GM12865 (cell line): ENCODE measurements around the gene SPATS2L.

Experiments used
- DNase-seq: peaks from one replicate; pipeline ENCODE4 v3.0.0; 2010; ENCODE audit warnings: low read depth
- H3K4me3 ChIP-seq: 2 replicates; pipeline ENCODE4 v1.5.1; 2011; ENCODE audit warnings: mild to moderate bottlenecking, low read depth, low read length, control low read depth
- TF ChIP-seq, protein P1 (sequence below): IDR thresholded peaks from 2 replicates; pipeline ENCODE4 v1.5.1; 2011; ENCODE audit warnings: low read length, control low read depth, low read depth, inconsistent platforms; ENCODE audit not compliant: insufficient read depth; ENCODE audit errors: missing control alignments

The SPATS2L gene

DNA sequence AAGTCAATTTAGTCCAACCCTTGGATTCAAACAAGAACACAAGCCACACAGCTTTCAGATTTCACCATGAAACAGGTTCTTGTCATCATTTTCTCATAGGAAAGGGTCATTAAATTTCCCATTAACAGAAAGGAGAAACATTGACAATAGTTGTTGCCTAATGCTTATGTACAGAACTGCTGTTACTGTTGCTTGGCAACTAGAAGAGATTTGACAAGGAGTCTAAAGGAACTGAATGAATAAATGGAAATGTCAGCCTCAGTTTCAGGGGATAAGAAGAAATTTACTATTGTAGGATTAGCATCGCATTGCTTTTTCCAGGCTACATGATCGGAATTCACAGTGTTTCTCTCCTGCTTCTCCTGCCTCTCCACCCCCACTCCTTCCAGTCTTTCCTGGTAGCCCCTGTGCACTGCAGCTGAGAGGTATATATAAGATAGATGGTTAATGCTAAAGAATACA lies 90.3 kb downstream of the SPATS2L start:
- no peak for DNase-seq
- TF ChIP-seq, protein P1, sequence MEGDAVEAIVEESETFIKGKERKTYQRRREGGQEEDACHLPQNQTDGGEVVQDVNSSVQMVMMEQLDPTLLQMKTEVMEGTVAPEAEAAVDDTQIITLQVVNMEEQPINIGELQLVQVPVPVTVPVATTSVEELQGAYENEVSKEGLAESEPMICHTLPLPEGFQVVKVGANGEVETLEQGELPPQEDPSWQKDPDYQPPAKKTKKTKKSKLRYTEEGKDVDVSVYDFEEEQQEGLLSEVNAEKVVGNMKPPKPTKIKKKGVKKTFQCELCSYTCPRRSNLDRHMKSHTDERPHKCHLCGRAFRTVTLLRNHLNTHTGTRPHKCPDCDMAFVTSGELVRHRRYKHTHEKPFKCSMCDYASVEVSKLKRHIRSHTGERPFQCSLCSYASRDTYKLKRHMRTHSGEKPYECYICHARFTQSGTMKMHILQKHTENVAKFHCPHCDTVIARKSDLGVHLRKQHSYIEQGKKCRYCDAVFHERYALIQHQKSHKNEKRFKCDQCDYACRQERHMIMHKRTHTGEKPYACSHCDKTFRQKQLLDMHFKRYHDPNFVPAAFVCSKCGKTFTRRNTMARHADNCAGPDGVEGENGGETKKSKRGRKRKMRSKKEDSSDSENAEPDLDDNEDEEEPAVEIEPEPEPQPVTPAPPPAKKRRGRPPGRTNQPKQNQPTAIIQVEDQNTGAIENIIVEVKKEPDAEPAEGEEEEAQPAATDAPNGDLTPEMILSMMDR: no peak
- no peak overlapping the region for H3K4me3 ChIP-seq

DNA sequence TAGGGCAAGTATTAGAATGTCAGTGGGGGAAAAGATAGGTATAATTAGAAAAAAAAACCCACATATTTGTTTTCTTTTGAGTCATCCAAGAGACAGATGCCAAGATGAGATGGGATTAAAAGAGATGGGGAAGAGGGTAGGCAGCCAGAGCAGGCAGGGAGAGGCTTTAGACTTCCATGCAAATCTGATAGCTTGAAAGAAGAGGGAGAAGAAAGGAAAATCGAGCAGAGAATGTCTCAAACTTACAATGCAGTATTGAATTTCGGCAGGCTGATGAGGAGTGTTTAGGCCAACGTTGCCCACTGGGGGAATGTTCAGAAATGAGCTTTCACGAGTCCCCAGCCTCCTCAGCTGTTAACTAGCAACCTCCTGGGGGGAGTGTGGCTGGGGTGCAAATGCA lies 91.3 kb downstream of the SPATS2L start:
- TF ChIP-seq, protein P1: no peak
- DNase-seq: no peak
- H3K4me3 ChIP-seq: no peak overlapping the region

DNA sequence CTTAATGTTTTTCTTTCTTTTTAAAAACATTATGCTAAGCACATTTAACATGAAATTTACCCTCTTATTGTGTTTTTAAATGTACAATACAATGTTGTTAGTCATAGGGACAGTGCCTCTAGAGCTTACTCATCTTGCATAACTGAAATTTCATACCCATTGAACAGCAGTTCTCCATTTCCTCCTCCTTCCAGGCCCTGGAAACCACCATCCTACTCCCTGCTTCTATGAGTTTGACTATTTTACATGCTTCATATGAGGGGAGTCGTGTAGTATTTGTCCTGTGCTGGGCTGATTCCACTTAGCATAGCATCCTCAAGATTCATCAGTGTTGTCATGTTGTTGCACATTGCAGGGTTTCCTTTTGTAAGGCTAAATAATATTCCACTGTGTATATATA lies 92.6 kb downstream of the SPATS2L start:
- TF ChIP-seq, protein P1: no peak
- no peak for DNase-seq
- H3K4me3 ChIP-seq: no peak overlapping the region

DNA sequence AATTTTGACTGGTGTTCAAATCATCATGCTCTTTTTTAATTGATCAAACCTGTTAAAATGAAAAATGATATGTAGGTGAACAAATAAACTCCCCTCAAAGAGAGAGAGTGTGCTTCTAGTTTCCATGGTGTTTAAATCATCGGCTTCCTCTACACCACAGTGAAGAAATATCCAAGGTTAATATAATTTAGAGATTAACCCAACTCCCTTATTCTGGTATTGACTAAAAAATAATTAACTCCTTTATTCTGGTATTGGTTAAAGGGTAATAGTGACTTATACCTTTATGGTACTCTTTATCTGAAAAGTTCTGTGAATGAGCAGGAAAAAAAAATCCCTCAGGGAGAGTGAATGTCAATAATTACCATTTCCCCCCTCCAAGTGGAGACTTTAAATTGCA lies 93.1 kb downstream of the SPATS2L start:
- no peak overlapping the region for H3K4me3 ChIP-seq
- no peak for DNase-seq
- TF ChIP-seq, protein P1: no peak

DNA sequence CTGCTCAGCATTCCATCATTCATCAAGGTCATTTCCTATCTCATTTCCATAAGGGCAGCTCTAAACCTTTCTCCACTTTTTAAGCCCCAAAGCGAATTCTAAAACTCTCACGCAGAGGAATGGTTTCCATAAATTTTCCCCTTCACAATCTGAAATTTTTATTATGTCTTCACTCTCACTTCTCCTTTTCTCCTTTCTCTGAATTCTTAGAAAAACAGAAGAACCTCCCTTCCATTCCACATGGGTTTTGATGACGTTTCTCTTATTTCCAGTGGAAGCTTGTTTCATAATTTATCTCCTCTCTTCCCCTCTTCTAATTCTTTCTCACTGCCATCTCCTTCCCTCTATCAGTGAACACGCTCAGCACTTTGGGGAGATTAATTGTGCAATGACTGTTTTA lies 97.3 kb downstream of the SPATS2L start:
- TF ChIP-seq, protein P1: no peak
- H3K4me3 ChIP-seq: no peak overlapping the region
- DNase-seq: no peak

DNA sequence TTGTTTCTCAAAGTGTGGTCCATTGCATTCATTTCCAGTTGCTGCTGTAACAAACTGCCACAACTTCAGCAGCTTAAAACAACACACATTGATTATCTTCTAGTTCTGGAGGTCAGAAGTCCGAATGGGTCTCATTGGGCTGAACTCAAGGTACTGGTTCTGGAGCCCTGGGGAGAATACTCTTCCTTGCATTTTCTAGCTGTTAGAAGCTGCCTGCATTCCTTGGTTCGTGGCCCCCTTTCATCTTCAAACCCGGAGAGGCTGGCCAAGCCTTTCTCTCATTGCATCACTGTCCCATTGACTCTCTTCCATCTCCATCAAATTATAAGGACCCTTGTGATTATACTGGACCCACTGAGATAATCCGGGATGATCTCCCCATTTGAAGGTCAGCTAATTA lies 98.1 kb downstream of the SPATS2L start:
- no peak overlapping the region for H3K4me3 ChIP-seq
- TF ChIP-seq, protein P1: no peak
- no peak for DNase-seq

DNA sequence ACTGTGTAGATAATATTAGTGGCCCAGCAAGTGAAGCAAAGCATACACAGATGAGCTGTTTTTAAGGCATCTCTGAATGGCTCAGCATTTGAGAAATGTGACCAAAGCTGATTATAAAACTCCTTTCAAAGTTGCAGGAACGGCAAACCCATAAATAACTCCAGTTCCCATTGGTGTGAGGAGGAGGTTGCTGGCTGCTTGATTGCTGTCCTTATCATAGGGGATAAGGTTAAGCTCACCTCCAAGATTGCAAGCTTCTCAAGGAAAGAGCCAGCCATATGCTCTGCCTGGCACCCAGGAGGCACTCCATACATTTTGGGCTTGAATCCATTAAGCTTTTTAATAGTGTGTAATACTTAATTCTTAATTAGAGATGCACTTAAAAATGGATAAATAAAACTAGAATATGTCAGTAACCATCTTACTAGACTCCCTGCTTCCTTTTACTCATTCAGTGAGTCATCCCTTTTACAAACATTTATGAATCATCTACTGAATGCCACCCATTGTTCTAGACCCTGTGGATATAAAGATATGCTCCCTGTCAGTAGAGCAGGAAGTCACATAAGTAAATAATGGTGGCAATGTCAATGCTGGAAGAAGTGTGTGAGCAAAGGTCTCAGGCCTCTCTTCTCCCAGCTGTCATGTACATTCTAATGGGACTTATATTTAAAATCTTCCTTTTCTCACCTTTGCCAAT lies 99.3 kb downstream of the SPATS2L start:
- DNase-seq: peak; percentile 18
- TF ChIP-seq, protein P1: no peak
- H3K4me3 ChIP-seq: no peak overlapping the region
